HepG2 (cell line): ENCODE data around the gene C1QTNF9. TPM values are rescaled to one million over a fixed set of nuclear protein-coding genes. Genes with fewer than 3 reads are reported as not detected.

Source experiments
- ATAC-seq: fragments of 200-7000 bp; cut with Tn5 transposase; 3 replicates; pipeline ENCODE4 v1.9.1; 2020; ENCODE audit warnings: mild to moderate bottlenecking, moderate library complexity
- BruUV-seq: library from RNA; stranded (reverse); fragments of 400-500 nt; replicated peaks from 2 replicates; lab custom pipeline; 2021; lab: Mats Ljungman, UMichigan
- CTCF ChIA-PET: fragments of 300-600 bp; formaldehyde crosslinking; extraction: SDS; loops from one replicate; lab custom pipeline; 2021; ENCODE audit warnings: low total read pairs, inconsistent platforms, low intra/inter-chr PET ratio; lab: Yijun Ruan, JAX
- POLR2A ChIA-PET: fragments of 350-600 bp; sonication (Branson Sonifier 250); formaldehyde crosslinking; loops from one replicate; lab custom pipeline; 2020; ENCODE audit warnings: antibody characterized with exemption, inconsistent platforms; lab: Yijun Ruan, JAX
- DNase-seq: peaks from one replicate; pipeline ENCODE4 v3.0.0-alpha.2; 2015; ENCODE audit warnings: low spot score
- FAIRE-seq: peaks from 3 replicates; lab custom pipeline; 2011; peaks lifted over from hg19 to GRCh38; lab: Jason Lieb, UNC
- H2AFZ ChIP-seq: one replicate; pipeline ENCODE4 v1.6.1; 2011; ENCODE audit warnings: low read length, inconsistent platforms
- H3K27ac ChIP-seq: fragments of 300-600 bp; 3 replicates; pipeline ENCODE4 v1.8.0; 2011; ENCODE audit warnings: mixed run types, mild to moderate bottlenecking, mixed read lengths, low read length, inconsistent platforms; ENCODE audit not compliant: insufficient read depth; ENCODE audit errors: extremely low read length
- H3K27me3 ChIP-seq, 2 experiments: fragments of 200-600 bp in 1 of 2; 2 replicates in 1 of 2; 3 replicates in 1 of 2; pipeline versions ENCODE4 v1.6.0 to v1.8.0; 2011; ENCODE audit warnings: low read length in 2 of 2, mild to moderate bottlenecking in 2 of 2, moderate library complexity in 2 of 2, inconsistent platforms in 1 of 2; ENCODE audit not compliant: insufficient read depth in 2 of 2, control insufficient read depth in 1 of 2
- H3K36me3 ChIP-seq, 2 experiments: fragments of 200-600 bp in 1 of 2; replicated peaks in 1 of 2; 2 replicates in 1 of 2; 3 replicates in 1 of 2; pipeline versions ENCODE4 v1.5.1 to v1.8.0; 2011; ENCODE audit warnings: low read length in 2 of 2, inconsistent platforms in 1 of 2; ENCODE audit not compliant: insufficient read depth in 2 of 2, control insufficient read depth in 1 of 2
- H3K4me1 ChIP-seq: 2 replicates; pipeline ENCODE4 v1.5.1; 2012; ENCODE audit warnings: low read length, inconsistent platforms; ENCODE audit not compliant: insufficient read depth
- H3K4me2 ChIP-seq: 2 replicates; pipeline ENCODE4 v1.6.0; 2011; ENCODE audit warnings: low read depth, low read length, inconsistent platforms
- H3K4me3 ChIP-seq, 3 experiments: fragments of 200-600 bp in 1 of 3; sonication (generic), shearing (Covaris generic) in 1 of 3; replicated peaks in 1 of 3; 2 replicates each; pipeline ENCODE4 v1.5.1; 2011 to 2016; ENCODE audit warnings: low read length in 3 of 3, inconsistent platforms in 2 of 3, low read depth in 2 of 3, mild to moderate bottlenecking in 2 of 3, control low read depth in 1 of 3, mixed read lengths in 1 of 3; ENCODE audit not compliant: insufficient read depth in 1 of 3
- H3K79me2 ChIP-seq: one replicate; pipeline ENCODE4 v1.6.1; 2011; ENCODE audit warnings: low read length, inconsistent platforms; ENCODE audit not compliant: insufficient read depth
- H3K9ac ChIP-seq: 2 replicates; pipeline ENCODE4 v1.6.0; 2011; ENCODE audit warnings: mild to moderate bottlenecking, low read depth, low read length, inconsistent platforms; ENCODE audit not compliant: insufficient read depth
- H3K9me3 ChIP-seq: 2 replicates; pipeline ENCODE4 v1.5.1; 2012; ENCODE audit warnings: mild to moderate bottlenecking, low read length
- H4K20me1 ChIP-seq: 2 replicates; pipeline ENCODE4 v1.6.0; 2011; ENCODE audit warnings: inconsistent platforms, mild to moderate bottlenecking, low read length, moderate library complexity; ENCODE audit not compliant: insufficient read depth
- KLF11 ChIP-seq: IDR thresholded peaks from 2 replicates; pipeline ENCODE4 v1.6.1; 2016; ENCODE audit warnings: missing compliant biosample characterization
- MAFK ChIP-seq, 2 experiments: IDR thresholded peaks in 1 of 2; conservative IDR thresholded peaks in 1 of 2; 2 replicates each; pipeline ENCODE4 v1.6.1; 2011; ENCODE audit warnings: improper control_type of control experiment in 2 of 2, low read length in 2 of 2
- NFYB ChIP-seq: sonication (generic); formaldehyde crosslinking; IDR thresholded peaks from 2 replicates; pipeline ENCODE4 v1.4.0; 2020; ENCODE audit warnings: missing genetic modification reagents
- SOX6 ChIP-seq, 2 experiments: fragments of 450-650 bp in 1 of 2; sonication (generic) in 1 of 2; formaldehyde crosslinking in 1 of 2; IDR thresholded peaks; 2 replicates each; pipeline versions ENCODE4 v1.4.0 to v1.6.1; 2017 to 2020; ENCODE audit warnings: antibody characterized with exemption in 1 of 2, mild to moderate bottlenecking in 1 of 2, missing genetic modification reagents in 1 of 2
- THAP8 ChIP-seq: sonication (generic); formaldehyde crosslinking; IDR thresholded peaks from 2 replicates; pipeline ENCODE4 v1.5.1; 2020; ENCODE audit warnings: missing genetic modification reagents, mild to moderate bottlenecking, borderline replicate concordance
- TRIM24 ChIP-seq: sonication (generic); formaldehyde crosslinking; IDR thresholded peaks from 2 replicates; pipeline ENCODE4 v1.8.0; 2022; ENCODE audit warnings: mild to moderate bottlenecking, missing genetic modification reagents
- ZBTB7B ChIP-seq: sonication (generic); formaldehyde crosslinking; IDR thresholded peaks from 2 replicates; pipeline ENCODE4 v1.4.0; 2020; ENCODE audit warnings: missing genetic modification reagents
- ZFP36L1 ChIP-seq: sonication (generic); formaldehyde crosslinking; IDR thresholded peaks from 2 replicates; pipeline ENCODE4 v1.8.0; 2022; ENCODE audit warnings: mild to moderate bottlenecking, missing genetic modification reagents, moderate library complexity
- ZNF484 ChIP-seq: sonication (generic); formaldehyde crosslinking; IDR thresholded peaks from 2 replicates; pipeline ENCODE4 v1.5.1; 2020; ENCODE audit warnings: mild to moderate bottlenecking, low read depth, missing genetic modification reagents, borderline replicate concordance
- ZNF552 ChIP-seq: sonication (generic); formaldehyde crosslinking; IDR thresholded peaks from 2 replicates; pipeline ENCODE4 v1.9.0; 2022; ENCODE audit warnings: missing genetic modification reagents, mild to moderate bottlenecking, borderline replicate concordance
- ZNF670 ChIP-seq: sonication (generic); formaldehyde crosslinking; IDR thresholded peaks from 2 replicates; pipeline ENCODE4 v1.8.0; 2022; ENCODE audit warnings: mild to moderate bottlenecking, missing genetic modification reagents, borderline replicate concordance
- WGBS: methylation state at CpG from one replicate; pipeline ENCODE4 v1.1.6; 2017; ENCODE audit warnings: low lambda C conversion rate; 5-methylcytosine and 5-hydroxymethylcytosine counted together
- in situ Hi-C: cut with HindIII; loops from 2 replicates; pipeline ENCODE4 v1.10.0; 2017; ENCODE audit warnings: low pct_unique_long_range_greater_than_20kb; ENCODE audit not compliant: extremely low pct_ligation_motif_present
- intact Hi-C: fragments of 100-400 bp; cut with micrococcal nuclease; formaldehyde crosslinking; loops from one replicate; pipeline ENCODE4 v1.10.0; 2022; ENCODE audit not compliant: unreplicated experiment
- polyA plus RNA-seq, 8 experiments: library from polyadenylated mRNA; depleted of rRNA in 3 of 8; stranded (reverse) in 7 of 8; unstranded in 1 of 8; fragments of >200 nt; fragmentation: Illumina TruSeq in 4 of 8; extraction: Trizol in 4 of 8; gene quantifications; 2 replicates each; pipeline versions ENCODE4 v1.2.1 to v1.2.3, GENCODE V29; 2011 to 2016; ENCODE audit warnings: low read depth in 4 of 8, missing spikeins in 1 of 8, mixed read lengths in 1 of 8; ENCODE audit not compliant: insufficient read depth in 1 of 8
- total RNA-seq, 5 experiments: library from RNA; depleted of rRNA; stranded (reverse); fragments of >200 nt; fragmentation: Illumina TruSeq; extraction: Trizol; gene quantifications; 2 replicates each; pipeline ENCODE4 v1.2.3, GENCODE V29; 2016; ENCODE audit warnings: low read depth in 1 of 5
- TF ChIP-seq, protein P1 (sequence below): sonication (generic); formaldehyde crosslinking; IDR thresholded peaks from 2 replicates; pipeline ENCODE4 v1.8.1; 2022; ENCODE audit warnings: mild to moderate bottlenecking, missing genetic modification reagents
- TF ChIP-seq, protein P2 (sequence below): sonication (generic); formaldehyde crosslinking; IDR thresholded peaks from 2 replicates; pipeline ENCODE4 v1.4.0; 2020; ENCODE audit warnings: missing genetic modification reagents
- TF ChIP-seq, protein P3 (sequence below): sonication (generic); formaldehyde crosslinking; IDR thresholded peaks from 2 replicates; pipeline ENCODE4 v1.8.1; 2023; ENCODE audit warnings: missing genetic modification reagents, mild to moderate bottlenecking, borderline replicate concordance
- TF ChIP-seq, protein P4 (sequence below): sonication (generic); formaldehyde crosslinking; IDR thresholded peaks from 2 replicates; pipeline ENCODE4 v1.4.0; 2020; ENCODE audit warnings: missing genetic modification reagents
- TF ChIP-seq, protein P5 (sequence below): sonication (generic); formaldehyde crosslinking; conservative IDR thresholded peaks from 2 replicates; pipeline ENCODE4 v1.8.0; 2022; ENCODE audit warnings: low read depth, missing genetic modification reagents

Gene C1QTNF9
- total and polyA plus RNA-seq, 2 of the 13 experiments (the other 11 are each of a cell fraction or from before 2014, with no cell fraction given) = not detected

DNA sequence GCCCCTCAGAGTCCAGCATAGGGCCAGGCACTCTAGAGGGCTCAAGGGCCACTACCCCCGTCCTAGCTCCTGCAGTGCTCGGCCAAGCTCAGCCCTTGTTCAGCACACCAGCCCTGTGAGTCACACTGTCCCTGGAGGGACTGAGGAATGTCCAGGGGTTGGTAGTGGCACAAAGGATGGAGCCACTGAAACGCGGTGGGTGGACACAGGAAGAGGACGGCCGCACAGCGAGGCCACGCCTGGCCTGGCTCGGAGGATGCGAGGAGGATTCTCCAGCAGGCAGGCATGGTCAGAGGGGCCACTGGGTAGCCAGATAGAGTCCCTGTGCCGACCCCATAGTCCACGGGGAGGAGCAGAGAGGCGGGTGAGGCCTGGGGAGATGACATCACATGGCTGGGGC, 45.7 kb downstream of the C1QTNF9 start:
- Histone ChIP-seq H3K27me3 (0 out of 5 replicates have a peak, but pooled peaks cover 0 to 7% of the 10 kb centered on the region in 2 experiments), H3K9me3 (no peaks in the 10 kb centered on the region), H3K9ac (no peak overlapping the region), H3K4me2 (no peak overlapping the region), H3K36me3 (no peaks in the 10 kb centered on the region), H4K20me1 (no peaks in the 10 kb centered on the region), H2AFZ (no peak overlapping the region), H3K79me2 (no peaks in the 10 kb centered on the region), H3K27ac (no peak overlapping the region), H3K4me3 (no peak overlapping the region), H3K4me1 (no peaks in the 10 kb centered on the region)
- POLR2A ChIA-PET = no interaction called here
- in situ Hi-C loops = loop anchor here (10.0 kb wide), 1 partner anchor 1420 kb away; no protein-coding TSS in a partner anchor
- CTCF ChIA-PET = no interaction called here
- 58% methylated on average over 13 of the region's 13 CpGs for WGBS
- ATAC-seq = peak; percentile 32
- FAIRE-seq = no peak
- no peak for TF ChIP-seq ZNF670 (CRISPR knock-in tag)
- TF ChIP-seq, protein P1, sequence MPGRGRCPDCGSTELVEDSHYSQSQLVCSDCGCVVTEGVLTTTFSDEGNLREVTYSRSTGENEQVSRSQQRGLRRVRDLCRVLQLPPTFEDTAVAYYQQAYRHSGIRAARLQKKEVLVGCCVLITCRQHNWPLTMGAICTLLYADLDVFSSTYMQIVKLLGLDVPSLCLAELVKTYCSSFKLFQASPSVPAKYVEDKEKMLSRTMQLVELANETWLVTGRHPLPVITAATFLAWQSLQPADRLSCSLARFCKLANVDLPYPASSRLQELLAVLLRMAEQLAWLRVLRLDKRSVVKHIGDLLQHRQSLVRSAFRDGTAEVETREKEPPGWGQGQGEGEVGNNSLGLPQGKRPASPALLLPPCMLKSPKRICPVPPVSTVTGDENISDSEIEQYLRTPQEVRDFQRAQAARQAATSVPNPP (CRISPR knock-in tag) = no peak
- TF ChIP-seq, protein P2, sequence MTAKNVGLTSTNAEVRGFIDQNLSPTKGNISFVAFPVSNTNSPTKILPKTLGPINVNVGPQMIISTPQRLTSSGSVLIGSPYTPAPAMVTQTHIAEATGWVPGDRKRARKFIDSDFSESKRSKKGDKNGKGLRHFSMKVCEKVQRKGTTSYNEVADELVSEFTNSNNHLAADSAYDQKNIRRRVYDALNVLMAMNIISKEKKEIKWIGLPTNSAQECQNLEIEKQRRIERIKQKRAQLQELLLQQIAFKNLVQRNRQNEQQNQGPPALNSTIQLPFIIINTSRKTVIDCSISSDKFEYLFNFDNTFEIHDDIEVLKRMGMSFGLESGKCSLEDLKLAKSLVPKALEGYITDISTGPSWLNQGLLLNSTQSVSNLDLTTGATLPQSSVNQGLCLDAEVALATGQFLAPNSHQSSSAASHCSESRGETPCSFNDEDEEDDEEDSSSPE (CRISPR knock-in tag) = no peak
- no peak for TF ChIP-seq THAP8
- TF ChIP-seq KLF11 (CRISPR knock-in tag) = no peak
- TF ChIP-seq, protein P3, sequence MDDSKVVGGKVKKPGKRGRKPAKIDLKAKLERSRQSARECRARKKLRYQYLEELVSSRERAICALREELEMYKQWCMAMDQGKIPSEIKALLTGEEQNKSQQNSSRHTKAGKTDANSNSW (CRISPR knock-in tag) = no peak
- TF ChIP-seq MAFK (conservative IDR thresholded peaks at IDR 0.05 in 1 of 2, IDR thresholded peaks at IDR 0.05 in 1 of 2; ENCODE audit: low read length in 2 of 2) = no peak
- no peak for TF ChIP-seq ZNF484 (CRISPR knock-in tag)
- no peak for TF ChIP-seq ZNF552
- no peak for TF ChIP-seq ZFP36L1 (CRISPR knock-in tag)
- TF ChIP-seq NFYB (CRISPR knock-in tag) = no peak
- TF ChIP-seq SOX6 (IDR thresholded peaks at IDR 0.05) = no peak
- TF ChIP-seq SOX6 (CRISPR knock-in tag; IDR thresholded peaks at IDR 0.05) = no peak
- TF ChIP-seq ZBTB7B (CRISPR knock-in tag) = no peak
- no peak for TF ChIP-seq TRIM24 (CRISPR knock-in tag)
- TF ChIP-seq, protein P4, sequence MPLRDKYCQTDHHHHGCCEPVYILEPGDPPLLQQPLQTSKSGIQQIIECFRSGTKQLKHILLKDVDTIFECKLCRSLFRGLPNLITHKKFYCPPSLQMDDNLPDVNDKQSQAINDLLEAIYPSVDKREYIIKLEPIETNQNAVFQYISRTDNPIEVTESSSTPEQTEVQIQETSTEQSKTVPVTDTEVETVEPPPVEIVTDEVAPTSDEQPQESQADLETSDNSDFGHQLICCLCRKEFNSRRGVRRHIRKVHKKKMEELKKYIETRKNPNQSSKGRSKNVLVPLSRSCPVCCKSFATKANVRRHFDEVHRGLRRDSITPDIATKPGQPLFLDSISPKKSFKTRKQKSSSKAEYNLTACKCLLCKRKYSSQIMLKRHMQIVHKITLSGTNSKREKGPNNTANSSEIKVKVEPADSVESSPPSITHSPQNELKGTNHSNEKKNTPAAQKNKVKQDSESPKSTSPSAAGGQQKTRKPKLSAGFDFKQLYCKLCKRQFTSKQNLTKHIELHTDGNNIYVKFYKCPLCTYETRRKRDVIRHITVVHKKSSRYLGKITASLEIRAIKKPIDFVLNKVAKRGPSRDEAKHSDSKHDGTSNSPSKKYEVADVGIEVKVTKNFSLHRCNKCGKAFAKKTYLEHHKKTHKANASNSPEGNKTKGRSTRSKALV = no peak
- TF ChIP-seq, protein P5, sequence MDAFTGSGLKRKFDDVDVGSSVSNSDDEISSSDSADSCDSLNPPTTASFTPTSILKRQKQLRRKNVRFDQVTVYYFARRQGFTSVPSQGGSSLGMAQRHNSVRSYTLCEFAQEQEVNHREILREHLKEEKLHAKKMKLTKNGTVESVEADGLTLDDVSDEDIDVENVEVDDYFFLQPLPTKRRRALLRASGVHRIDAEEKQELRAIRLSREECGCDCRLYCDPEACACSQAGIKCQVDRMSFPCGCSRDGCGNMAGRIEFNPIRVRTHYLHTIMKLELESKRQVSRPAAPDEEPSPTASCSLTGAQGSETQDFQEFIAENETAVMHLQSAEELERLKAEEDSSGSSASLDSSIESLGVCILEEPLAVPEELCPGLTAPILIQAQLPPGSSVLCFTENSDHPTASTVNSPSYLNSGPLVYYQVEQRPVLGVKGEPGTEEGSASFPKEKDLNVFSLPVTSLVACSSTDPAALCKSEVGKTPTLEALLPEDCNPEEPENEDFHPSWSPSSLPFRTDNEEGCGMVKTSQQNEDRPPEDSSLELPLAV (CRISPR knock-in tag) = no peak
- intact Hi-C loops = loop anchor here (10.0 kb wide), 1 partner anchor 1420 kb away; no protein-coding TSS in a partner anchor
- BruUV-seq = no TSS peak
- DNase-seq = no peak
